ENCODE measurements around the gene PI4KB. TPM values are rescaled to one million over a fixed set of nuclear protein-coding genes. Genes with fewer than 3 reads are reported as not detected.

The PI4KB gene
- polyA plus RNA-seq, 1 of the 3 experiments (the other 2 are of a cell fraction) = 62.9 TPM

- TF ChIP-seq REST (IDR thresholded peaks at IDR 0.05; ENCODE audit: low read depth, low read length) = no peak
Measured at GRCh38 chr1:151342569-151342968, 15.4 kb upstream of the PI4KB start (continued).

- Histone ChIP-seq H3K4me1 (ENCODE audit: control insufficient read depth in 1 of 2, insufficient read depth in 2 of 2, low read depth in 1 of 2, low read length in 1 of 2) (peaks cover 8 to 9% of the 10 kb centered on the region in 2 experiments; a peak in 2 of 4 replicates), H3K9ac (no peak overlapping the region), H3K79me2 (ENCODE audit: insufficient read depth) (peaks cover 7% of the 10 kb centered on the region), H3K9me3 (no peaks in the 10 kb centered on the region), H3F3A (replicated peaks; ENCODE audit: insufficient read depth) (peaks cover 11% of the 10 kb centered on the region), H3K4me3 (ENCODE audit: low read depth in 2 of 2, low read length in 1 of 2) (no peak overlapping the region), H3K36me3 (replicated peaks in 1 of 2; ENCODE audit: control insufficient read depth in 1 of 2, insufficient read depth in 2 of 2, low read length in 1 of 2) (peaks cover 6 to 34% of the 10 kb centered on the region in 2 experiments), H3K27me3 (ENCODE audit: insufficient read depth) (no peaks in the 10 kb centered on the region), H3K27ac (ENCODE audit: low read depth in 2 of 2, low read length in 1 of 2) (peak overlapping the region in 1 of 2 experiments; percentile 58; a peak in 1 of 4 replicates), H3K9me2 (no peaks in the 10 kb centered on the region), H2AFZ (ENCODE audit: low read depth) (no peak overlapping the region), H3K4me2 (no peak overlapping the region), H4K20me1 (ENCODE audit: insufficient read depth) (no peaks in the 10 kb centered on the region)
- WGBS (ENCODE audit: low lambda C conversion rate) = 92% methylated on average over 2 of the region's 2 CpGs
- CTCF ChIA-PET = interaction anchor here (2.5 to 11.2 kb wide), 4 partner anchors 10 to 47 kb away, joined by 34 to 309 read pairs (median 114); partner anchors contain the start of gene PI4KB
- POLR2A ChIA-PET = no interaction called here
- TF ChIP-seq GABPA (IDR thresholded peaks at IDR 0.05; ENCODE audit: low read depth) = no peak
- TF ChIP-seq POLR2AphosphoS5 (IDR thresholded peaks at IDR 0.05; ENCODE audit: low read depth, low read length) = no peak
- TF ChIP-seq RAD21 (IDR thresholded peaks at IDR 0.05; ENCODE audit: low read length) = no peak
- no peak for TF ChIP-seq FOXM1 (IDR thresholded peaks at IDR 0.05; ENCODE audit: low read depth)
- no peak for TF ChIP-seq TAF1 (IDR thresholded peaks at IDR 0.05; ENCODE audit: borderline replicate concordance, low read depth, low read length)
- no peak for TF ChIP-seq FOXJ3 (CRISPR knock-in tag; IDR thresholded peaks at IDR 0.05)
- no peak for TF ChIP-seq REST (IDR thresholded peaks at IDR 0.05; ENCODE audit: low read depth, low read length)
- no peak for TF ChIP-seq ELF1 (IDR thresholded peaks at IDR 0.05)
- no peak for TF ChIP-seq JUND (IDR thresholded peaks at IDR 0.05)
- no peak for TF ChIP-seq SIN3A (IDR thresholded peaks at IDR 0.05; ENCODE audit: borderline replicate concordance, low read depth, low read length)
- DNase-seq = no peak
Measured at GRCh38 chr1:151342021-151342420, 14.8 kb upstream of the PI4KB start.
